ENCODE data around the gene TLE2. TPM values are rescaled to one million over a fixed set of nuclear protein-coding genes. Genes with fewer than 3 reads are reported as not detected.
A peak's percentile ranks its signal among the peaks of the same experiment; 100 is the strongest.

Gene TLE2
- total and polyA plus RNA-seq, 3 donors from 2014 or later = 30.2 to 76.6 (median 70.5) TPM

DNA sequence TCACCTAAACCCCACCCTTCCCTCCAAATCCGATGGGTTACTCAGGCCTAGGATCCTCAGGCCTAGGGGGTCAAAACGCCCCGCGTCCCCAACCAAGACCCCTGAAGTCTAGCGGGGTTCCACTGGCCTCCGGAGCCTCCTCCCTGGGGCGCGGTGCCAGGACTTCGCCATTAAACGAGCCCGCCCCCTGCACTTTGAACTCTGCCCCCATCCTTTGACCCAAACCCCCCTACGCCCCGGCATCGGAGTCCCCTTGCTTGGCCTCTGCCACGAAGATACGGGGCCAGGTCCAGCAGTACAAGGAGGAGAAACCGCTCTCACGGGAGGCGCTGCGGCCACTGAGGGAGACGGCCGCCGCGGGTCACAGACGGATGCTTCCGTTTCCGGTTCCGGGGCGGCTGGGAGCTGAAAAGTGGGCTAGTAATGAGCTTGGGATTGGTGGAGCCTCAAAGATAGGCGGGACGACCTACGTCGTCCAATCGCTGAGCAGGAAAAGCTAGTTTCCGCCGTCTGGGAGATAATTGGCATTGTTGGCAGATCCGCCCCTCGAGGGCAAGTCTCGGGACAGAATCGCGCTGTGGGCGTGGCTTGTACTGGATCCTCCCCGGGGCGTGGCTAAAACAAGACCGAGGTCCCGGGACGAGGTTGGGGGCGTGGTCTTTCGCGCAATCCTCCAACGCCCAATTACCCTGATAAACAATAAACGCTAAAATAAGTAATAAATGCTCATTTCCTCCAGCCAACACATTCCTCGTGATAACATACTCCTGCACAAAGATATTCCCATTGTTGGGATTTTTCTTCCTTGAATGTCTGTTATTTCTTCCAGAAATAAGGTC is 78.6 kb downstream of the TLE2 start:
- H3K4me3 ChIP-seq = peak overlapping the region; percentile 77 to 84
- no peak for TF ChIP-seq CTCF (IDR thresholded peaks at IDR 0.05)
- no peak for TF ChIP-seq POLR2A (IDR thresholded peaks at IDR 0.05)
- H3K27ac ChIP-seq = peak overlapping the region; percentile 97 to 98
- peaks cover 7% of the 10 kb centered on the region for H3K4me1 ChIP-seq
- no peaks in the 10 kb centered on the region for H3K9me3 ChIP-seq
- H3K27me3 ChIP-seq = no peaks in the 10 kb centered on the region
- no peaks in the 10 kb centered on the region for H3K36me3 ChIP-seq (ENCODE audit: low read depth, missing control alignments)
- peak; percentile 100 for DNase-seq
- 0% methylated on average over 39 to 44 of the region's 53 CpGs for WGBS, 2 donors
- intact Hi-C loops (cut with DNase I; ENCODE audit: low total_unique reads) = no loop called here

DNA sequence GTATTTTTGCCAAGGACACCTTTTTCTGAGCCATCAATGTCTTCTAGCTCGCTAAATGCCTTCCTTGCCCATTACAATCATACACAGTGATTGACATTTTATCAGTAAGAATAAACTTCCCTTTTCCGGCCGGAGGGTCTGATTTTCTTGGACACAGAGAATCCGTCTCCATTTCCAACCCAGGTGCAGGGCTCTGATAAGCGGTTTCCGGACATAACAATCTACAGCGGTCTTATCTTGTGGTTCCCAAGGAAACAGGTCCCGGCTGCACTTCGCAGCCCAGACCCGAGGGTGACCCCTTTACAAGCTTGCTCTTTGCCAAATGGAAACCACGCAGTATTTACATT is 79.2 kb downstream of the TLE2 start:
- intact Hi-C loops (cut with DNase I; ENCODE audit: low total_unique reads) = no loop called here
- Histone ChIP-seq H3K27ac (peak overlapping the region; percentile 97 to 98), H3K4me1 (peaks cover 8% of the 10 kb centered on the region), H3K9me3 (no peaks in the 10 kb centered on the region), H3K4me3 (peak overlapping the region; percentile 77 to 84), H3K27me3 (no peaks in the 10 kb centered on the region), H3K36me3 (ENCODE audit: low read depth, missing control alignments) (no peaks in the 10 kb centered on the region)
- no peak for DNase-seq
- 1% methylated on average over 11 of the region's 11 CpGs for WGBS, 2 donors
- TF ChIP-seq CTCF (IDR thresholded peaks at IDR 0.05) (no peak), POLR2A (IDR thresholded peaks at IDR 0.05) (no peak)

Other genes with a start within 250 kb of the TLE2 start
- gene SGTA, start 246.0 kb downstream of the TLE2 start, total RNA-seq = 100 to 1,000 TPM in 1 of 2 donors, 10 to 100 TPM in 1; 93.9 to 100 TPM
- gene SGTA, start 246.0 kb downstream of the TLE2 start, polyA plus RNA-seq (ENCODE audit: insufficient read depth, low read depth, low replicate concordance) = 99.6 TPM
- gene THOP1, start 243.8 kb downstream of the TLE2 start, total RNA-seq = 100 to 1,000 TPM; 111 to 134 TPM
- gene THOP1, start 243.8 kb downstream of the TLE2 start, polyA plus RNA-seq (ENCODE audit: insufficient read depth, low read depth, low replicate concordance) = 166 TPM
- gene ZNF554, start 209.4 kb downstream of the TLE2 start, total RNA-seq = 1 to 10 TPM; 9.3 to 9.4 TPM
- gene ZNF554, start 209.4 kb downstream of the TLE2 start, polyA plus RNA-seq (ENCODE audit: insufficient read depth, low read depth, low replicate concordance) = 6.9 TPM
- 1 to 10 TPM; 7.1 to 8.5 TPM for gene ZNF555, start 187.8 kb downstream of the TLE2 start, total RNA-seq
- gene ZNF555, start 187.8 kb downstream of the TLE2 start, polyA plus RNA-seq (ENCODE audit: insufficient read depth, low read depth, low replicate concordance) = 7.2 TPM
- gene ZNF556, start 161.9 kb downstream of the TLE2 start, total RNA-seq = 1 to 10 TPM; 2.3 to 2.4 TPM
- 1.9 TPM for gene ZNF556, start 161.9 kb downstream of the TLE2 start, polyA plus RNA-seq (ENCODE audit: insufficient read depth, low read depth, low replicate concordance)
- 10 to 100 TPM; 21.9 to 27.0 TPM for gene ZNF57, start 128.4 kb downstream of the TLE2 start, total RNA-seq
- gene ZNF57, start 128.4 kb downstream of the TLE2 start, polyA plus RNA-seq (ENCODE audit: insufficient read depth, low read depth, low replicate concordance) = 26.4 TPM
- gene ZNF77, start 84.3 kb downstream of the TLE2 start, total RNA-seq = 10 to 100 TPM in 1 of 2 donors, 1 to 10 TPM in 1; 4.8 to 10.7 TPM
- 5.6 TPM for gene ZNF77, start 84.3 kb downstream of the TLE2 start, polyA plus RNA-seq (ENCODE audit: insufficient read depth, low read depth, low replicate concordance)
- 10 to 100 TPM in 1 of 2 donors, 1 to 10 TPM in 1; 9.1 to 12.5 TPM for gene TLE6, start 51.7 kb downstream of the TLE2 start, total RNA-seq
- 8.1 TPM for gene TLE6, start 51.7 kb downstream of the TLE2 start, polyA plus RNA-seq (ENCODE audit: insufficient read depth, low read depth, low replicate concordance)
- gene TLE5, start 33.2 kb upstream of the TLE2 start, total RNA-seq = 100 to 1,000 TPM; 354 to 539 TPM
- gene TLE5, start 33.2 kb upstream of the TLE2 start, polyA plus RNA-seq (ENCODE audit: insufficient read depth, low read depth, low replicate concordance) = 314 TPM
- 100 to 1,000 TPM; 113 to 122 TPM for gene GNA11, start 65.1 kb upstream of the TLE2 start, total RNA-seq
- 125 TPM for gene GNA11, start 65.1 kb upstream of the TLE2 start, polyA plus RNA-seq (ENCODE audit: insufficient read depth, low read depth, low replicate concordance)
- gene GNA15, start 106.8 kb upstream of the TLE2 start, total RNA-seq = 1 to 10 TPM; 2.5 to 3.6 TPM
- gene GNA15, start 106.8 kb upstream of the TLE2 start, polyA plus RNA-seq (ENCODE audit: insufficient read depth, low read depth, low replicate concordance) = 4.0 TPM
- under 1 TPM; 0.39 to 0.81 TPM for gene S1PR4, start 149.5 kb upstream of the TLE2 start, total RNA-seq
- gene S1PR4, start 149.5 kb upstream of the TLE2 start, polyA plus RNA-seq (ENCODE audit: insufficient read depth, low read depth, low replicate concordance) = 0.61 TPM
- 10 to 100 TPM; 65.3 to 65.5 TPM for gene NCLN, start 156.7 kb upstream of the TLE2 start, total RNA-seq
- gene NCLN, start 156.7 kb upstream of the TLE2 start, polyA plus RNA-seq (ENCODE audit: insufficient read depth, low read depth, low replicate concordance) = 50.2 TPM
- 1 to 10 TPM; 3.1 to 8.7 TPM for gene CELF5, start 195.4 kb upstream of the TLE2 start, total RNA-seq
- gene CELF5, start 195.4 kb upstream of the TLE2 start, polyA plus RNA-seq (ENCODE audit: insufficient read depth, low read depth, low replicate concordance) = 6.6 TPM

Measured in testis (tissue), 3 donors.